Caki2 (cell line): ENCODE data around the gene SPINK4. TPM values are rescaled to one million over a fixed set of nuclear protein-coding genes. Genes with fewer than 3 reads are reported as not detected.
A peak's percentile ranks its signal among the peaks of the same experiment; 100 is the strongest.

Experiments
- DNase-seq: peaks from one replicate; pipeline ENCODE4 v3.0.0-alpha.2; 2015; ENCODE audit warnings: low read depth
- in situ Hi-C: cut with HindIII; loops from 2 replicates; pipeline ENCODE4 v1.10.0; 2016; ENCODE audit warnings: low sequenced_read_pairs, low pct_unique_long_range_greater_than_20kb, mixed read lengths
- total RNA-seq: library from RNA; depleted of rRNA; stranded (reverse); fragments of >200 nt; shearing (Covaris generic); gene quantifications from 2 replicates; pipeline ENCODE4 v1.2.3, GENCODE V29; 2014; ENCODE audit warnings: low replicate concordance; rRNA removed

Gene SPINK4
- total RNA-seq, 1 experiment from 2014 or later = not detected

DNA sequence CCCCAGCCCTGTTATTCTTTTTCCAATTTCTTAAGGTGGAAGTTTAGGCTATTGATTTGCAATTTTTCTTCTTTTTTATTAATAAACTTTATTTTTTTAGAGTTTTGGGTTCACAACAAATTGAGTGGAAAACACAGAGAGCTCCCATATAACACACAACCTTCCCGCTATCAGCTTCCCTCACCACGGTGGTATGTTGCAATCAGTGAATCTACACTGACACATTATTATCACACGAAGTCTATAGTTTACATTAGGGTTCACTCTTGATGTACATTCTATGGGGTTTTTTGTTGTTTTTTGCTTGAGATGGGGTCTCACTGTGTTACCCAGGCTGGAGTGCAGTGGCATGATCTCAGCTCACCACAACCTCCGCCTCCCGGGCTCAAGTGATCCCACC is 45.5 kb downstream of the SPINK4 start:
- DNase-seq = no peak
- in situ Hi-C loops = no loop called here

GRCh38 chr9:33287087-33287490 is 47.1 kb downstream of the SPINK4 start:
- in situ Hi-C loops = no loop called here
- DNase-seq = peak; percentile 45

- in situ Hi-C loops = no loop called here
Measured at GRCh38 chr9:33288235-33288634, 48.3 kb downstream of the SPINK4 start.

GRCh38 chr9:33288828-33289483 is 49.0 kb downstream of the SPINK4 start:
- DNase-seq = no peak
- in situ Hi-C loops = no loop called here

More at GRCh38 chr9:33288235-33288634, 48.3 kb downstream of the SPINK4 start:
- no peak for DNase-seq

GRCh38 chr9:33289496-33289895 is 49.5 kb downstream of the SPINK4 start:
- no peak for DNase-seq
- in situ Hi-C loops = no loop called here

DNA sequence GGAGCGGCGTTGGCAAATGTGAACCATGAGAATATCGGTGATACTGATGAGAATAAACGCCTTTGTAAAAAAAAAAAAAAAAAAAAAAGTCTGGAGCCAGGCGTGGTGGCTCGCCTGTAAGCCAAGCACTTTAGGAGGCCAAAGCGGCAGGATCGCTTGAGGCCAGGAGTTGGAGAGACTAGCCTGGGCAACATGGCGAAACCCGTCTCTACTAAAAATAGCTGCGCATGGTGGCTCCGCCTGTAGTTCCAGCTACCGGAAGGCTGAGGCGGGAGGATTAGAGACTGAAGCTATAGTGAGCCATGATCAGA is 49.9 kb downstream of the SPINK4 start:
- DNase-seq = no peak
- in situ Hi-C loops = no loop called here

DNA sequence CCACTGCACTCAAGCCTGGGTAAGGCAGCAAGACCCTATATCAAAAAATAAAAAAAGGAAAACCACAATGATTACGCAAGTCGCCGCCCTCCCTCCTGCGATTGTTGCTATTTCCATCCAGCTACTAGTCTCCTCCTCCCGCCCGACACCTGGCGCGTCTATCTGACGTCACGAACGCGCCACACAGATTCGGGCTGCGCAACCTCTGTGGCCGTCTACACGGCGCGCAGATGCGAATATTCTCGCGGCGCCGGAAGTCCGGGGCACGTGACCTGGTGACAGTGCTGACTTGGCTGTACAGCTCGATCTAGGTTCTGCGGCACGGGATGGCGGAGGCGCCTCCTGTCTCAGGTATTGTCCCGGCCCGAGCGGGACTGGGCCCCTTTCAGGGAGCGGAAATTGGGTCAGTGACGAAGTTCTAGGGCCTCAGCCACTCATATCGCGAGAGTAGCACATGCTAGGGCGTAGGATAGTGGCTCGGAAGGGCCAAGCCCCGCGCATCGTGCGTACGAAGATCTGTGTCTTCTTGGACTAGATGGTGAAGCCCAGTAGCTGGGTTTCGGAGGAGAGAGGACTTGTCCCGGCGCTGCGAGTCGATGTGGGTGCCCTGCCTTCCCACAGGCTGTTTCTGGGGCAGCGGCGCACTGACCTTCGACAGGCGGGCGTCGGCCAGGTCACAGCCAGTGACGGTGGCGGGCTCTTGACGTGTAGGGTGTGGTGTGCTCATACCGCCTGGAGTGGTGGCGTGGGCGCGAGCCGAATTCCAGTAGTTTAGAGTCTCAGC is 50.5 kb downstream of the SPINK4 start, which contains the start of gene NFX1:
TSS of gene NFX1 (plus strand) at position 270 of the 784 bp plus-strand sequence. CDS start at position 327, 57 bp downstream.
- in situ Hi-C loops = no loop called here
- DNase-seq = peak; percentile 95

DNA sequence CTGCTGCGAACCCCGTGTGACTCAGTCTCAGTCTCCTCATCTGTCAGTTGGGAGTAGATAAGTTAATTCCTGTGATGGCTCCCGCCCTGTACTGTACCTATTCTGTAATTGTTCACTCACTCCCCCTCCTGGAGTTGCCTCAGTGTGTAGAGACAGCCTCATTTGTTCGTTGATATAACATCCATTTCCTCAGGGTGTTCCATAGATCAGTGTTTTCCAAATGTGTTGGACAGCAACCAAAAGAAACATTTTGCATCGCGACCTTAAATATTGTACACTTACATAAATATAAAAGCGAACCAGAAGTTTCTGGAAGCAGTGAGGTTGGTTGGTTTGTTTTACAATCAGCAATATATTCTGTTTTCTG is 51.0 kb downstream of the SPINK4 start:
- in situ Hi-C loops = no loop called here
- no peak for DNase-seq

DNA sequence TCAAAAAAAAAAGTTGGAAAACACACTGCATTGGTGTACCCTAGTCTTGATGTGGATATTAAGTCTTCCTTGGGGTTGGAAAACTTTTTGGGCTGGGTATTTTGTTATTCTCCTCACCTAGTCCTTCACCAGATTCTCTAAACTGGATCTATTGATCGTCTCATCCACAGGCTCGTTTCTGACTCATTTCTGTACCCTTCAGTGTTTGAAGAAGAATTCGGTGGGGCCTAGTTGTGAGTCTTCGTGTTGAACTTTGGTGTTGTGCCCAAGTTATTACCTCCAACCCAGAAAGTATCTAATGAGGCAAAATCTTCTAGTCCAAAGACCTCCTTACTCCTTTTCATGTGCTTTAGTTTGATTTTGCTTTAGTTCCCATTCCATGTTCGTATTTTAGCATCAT is 51.9 kb downstream of the SPINK4 start:
- no peak for DNase-seq
- in situ Hi-C loops = no loop called here

GRCh38 chr9:33293782-33294181 is 53.8 kb downstream of the SPINK4 start:
- in situ Hi-C loops = no loop called here
- no peak for DNase-seq

- in situ Hi-C loops = no loop called here
- DNase-seq = no peak
Measured at GRCh38 chr9:33294670-33295432, 54.9 kb downstream of the SPINK4 start.

- in situ Hi-C loops = no loop called here
Measured at GRCh38 chr9:33295571-33295970, 55.6 kb downstream of the SPINK4 start.

DNA sequence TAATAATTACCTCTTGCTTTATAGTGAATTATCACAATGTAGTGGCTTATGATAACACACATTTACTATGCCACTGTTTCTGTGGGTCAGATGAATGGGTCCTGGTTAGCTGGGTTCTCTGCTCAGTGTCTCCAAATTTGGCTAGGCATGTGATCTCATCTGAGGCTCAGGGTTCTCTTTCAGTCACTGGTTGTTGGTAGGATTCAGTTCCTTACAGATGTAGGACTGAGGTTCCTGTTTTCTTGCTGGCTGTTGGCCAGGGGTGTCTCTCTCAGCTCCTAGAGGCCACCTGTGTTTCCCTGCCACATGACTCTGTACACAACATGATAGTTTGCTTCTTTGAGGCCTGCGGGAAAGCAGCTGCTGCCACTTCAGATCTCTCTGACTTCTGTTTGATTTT is 57.5 kb downstream of the SPINK4 start:
- no peak for DNase-seq
- in situ Hi-C loops = no loop called here

More at GRCh38 chr9:33295571-33295970, 55.6 kb downstream of the SPINK4 start:
- no peak for DNase-seq

Other genes starting within 250 kb of the SPINK4 start
- gene APTX, start 238.5 kb upstream of the SPINK4 start, total RNA-seq = 20.6 and 27.3 TPM in 2 replicates
- 112 and 128 TPM in 2 replicates for gene DNAJA1, start 214.9 kb upstream of the SPINK4 start, total RNA-seq
- gene SMU1, start 163.5 kb upstream of the SPINK4 start, total RNA-seq = 23.4 and 27.3 TPM in 2 replicates
- 38.5 and 41.6 TPM in 2 replicates for gene B4GALT1, start 72.8 kb upstream of the SPINK4 start, total RNA-seq
- 27.7 and 47.2 TPM in 2 replicates for gene BAG1, start 24.5 kb downstream of the SPINK4 start, total RNA-seq
- gene CHMP5, start 24.9 kb downstream of the SPINK4 start, total RNA-seq = 87.3 and 121 TPM in 2 replicates
- 10.8 and 10.9 TPM in 2 replicates for gene NFX1, start 50.3 kb downstream of the SPINK4 start, total RNA-seq
- not detected in 2 replicates for gene AQP7, start 162.4 kb downstream of the SPINK4 start, total RNA-seq
- not detected in 2 replicates for gene AQP3, start 207.4 kb downstream of the SPINK4 start, total RNA-seq
- 15.8 and 19.7 TPM in 2 replicates for gene NOL6, start 233.8 kb downstream of the SPINK4 start, total RNA-seq